Measurements from ENCODE around the gene MAP3K10. TPM values are rescaled to one million over a fixed set of nuclear protein-coding genes. Genes with fewer than 3 reads are reported as not detected.
"Not testable (repeated sequence)": the region's sequence is repeated elsewhere in the genome, so short reads cannot be mapped to it uniquely, and the experiment has no call there.

Gene MAP3K10
- total RNA-seq, 1 donor from 2014 or later = 22.7 TPM

- H3K9me3 Mint-ChIP-seq (ENCODE audit: low read depth) = no peaks in the 10 kb centered on the region
- TF ChIP-seq CTCF (IDR thresholded peaks at IDR 0.05) = peak; percentile 76
- no peaks in the 10 kb centered on the region for H3K4me1 Mint-ChIP-seq (ENCODE audit: low read depth)
- no peak overlapping the region for H3K4me3 Mint-ChIP-seq (ENCODE audit: unreplicated experiment)
- H3K27ac Mint-ChIP-seq (ENCODE audit: unreplicated experiment) = no peak overlapping the region
- H3K27me3 Mint-ChIP-seq (ENCODE audit: low read depth) = peaks cover 2% of the 10 kb centered on the region
- no peak for DNase-seq (ENCODE audit: low spot score)
- no peaks in the 10 kb centered on the region for H3K36me3 Mint-ChIP-seq (ENCODE audit: low read depth)
Measured at GRCh38 chr19:40165362-40165937, 25.8 kb upstream of the MAP3K10 start.

GRCh38 chr19:40169482-40170302, 21.5 kb upstream of the MAP3K10 start:
- not testable (repeated sequence) for H3K9me3 Mint-ChIP-seq (ENCODE audit: low read depth); H3K4me1 Mint-ChIP-seq (ENCODE audit: low read depth); H3K27me3 Mint-ChIP-seq (ENCODE audit: low read depth); H3K36me3 Mint-ChIP-seq (ENCODE audit: low read depth); H3K4me3 Mint-ChIP-seq (ENCODE audit: unreplicated experiment); DNase-seq (ENCODE audit: low spot score); H3K27ac Mint-ChIP-seq (ENCODE audit: unreplicated experiment)

GRCh38 chr19:40170303-40170989, 20.8 kb upstream of the MAP3K10 start:
- H3K4me3 Mint-ChIP-seq (ENCODE audit: unreplicated experiment); H3K4me1 Mint-ChIP-seq (ENCODE audit: low read depth); H3K9me3 Mint-ChIP-seq (ENCODE audit: low read depth); H3K27me3 Mint-ChIP-seq (ENCODE audit: low read depth); H3K27ac Mint-ChIP-seq (ENCODE audit: unreplicated experiment); DNase-seq (ENCODE audit: low spot score); H3K36me3 Mint-ChIP-seq (ENCODE audit: low read depth): not testable (repeated sequence)

GRCh38 chr19:40171293-40171692, 19.9 kb upstream of the MAP3K10 start:
- not testable (repeated sequence) for H3K9me3 Mint-ChIP-seq (ENCODE audit: low read depth); H3K27me3 Mint-ChIP-seq (ENCODE audit: low read depth); H3K27ac Mint-ChIP-seq (ENCODE audit: unreplicated experiment); H3K4me3 Mint-ChIP-seq (ENCODE audit: unreplicated experiment); H3K4me1 Mint-ChIP-seq (ENCODE audit: low read depth); H3K36me3 Mint-ChIP-seq (ENCODE audit: low read depth); DNase-seq (ENCODE audit: low spot score)

- Mint-ChIP-seq H3K27ac (ENCODE audit: unreplicated experiment) (no peak overlapping the region), H3K27me3 (ENCODE audit: low read depth) (peaks cover 6% of the 10 kb centered on the region), H3K36me3 (ENCODE audit: low read depth) (no peaks in the 10 kb centered on the region), H3K9me3 (ENCODE audit: low read depth) (peaks cover 6% of the 10 kb centered on the region), H3K4me1 (ENCODE audit: low read depth) (no peaks in the 10 kb centered on the region), H3K4me3 (ENCODE audit: unreplicated experiment) (no peak overlapping the region)
- no peak for TF ChIP-seq CTCF (IDR thresholded peaks at IDR 0.05)
- no peak for DNase-seq (ENCODE audit: low spot score)
Measured at GRCh38 chr19:40174092-40174491, 17.1 kb upstream of the MAP3K10 start.

GRCh38 chr19:40175820-40176219, 15.4 kb upstream of the MAP3K10 start:
- peaks cover 6% of the 10 kb centered on the region for H3K9me3 Mint-ChIP-seq (ENCODE audit: low read depth)
- H3K27ac Mint-ChIP-seq (ENCODE audit: unreplicated experiment) = no peak overlapping the region
- DNase-seq (ENCODE audit: low spot score) = no peak
- no peaks in the 10 kb centered on the region for H3K36me3 Mint-ChIP-seq (ENCODE audit: low read depth)
- H3K4me3 Mint-ChIP-seq (ENCODE audit: unreplicated experiment) = no peak overlapping the region
- H3K27me3 Mint-ChIP-seq (ENCODE audit: low read depth) = peaks cover 14% of the 10 kb centered on the region
- TF ChIP-seq CTCF (IDR thresholded peaks at IDR 0.05) = no peak
- no peaks in the 10 kb centered on the region for H3K4me1 Mint-ChIP-seq (ENCODE audit: low read depth)

All from chondrocyte (in vitro differentiated cells).